Activated CD8-positive, alpha-beta memory T cell treated with anti-CD3 and anti-CD28 coated beads for 48 hours (primary cell): ENCODE measurements around the gene ADAMTS2.

Source experiments
- DNase-seq, 3 experiments: peaks; one replicate each; pipeline ENCODE4 v3.0.0-alpha.2; 2020; ENCODE audit warnings: low read depth in 2 of 3, low spot score in 2 of 3

Gene ADAMTS2

GRCh38 chr5:179268966-179269693 lies 76.1 kb downstream of the ADAMTS2 start:
- no peak for DNase-seq

- no peak for DNase-seq
Measured at GRCh38 chr5:179268399-179268952, 76.8 kb downstream of the ADAMTS2 start.

GRCh38 chr5:179267671-179268083 lies 77.6 kb downstream of the ADAMTS2 start:
- DNase-seq = no peak

GRCh38 chr5:179267071-179267670 lies 78.1 kb downstream of the ADAMTS2 start:
- no peak for DNase-seq

- DNase-seq = no peak
Measured at GRCh38 chr5:179266291-179267070, 78.8 kb downstream of the ADAMTS2 start.

GRCh38 chr5:179265514-179266290 lies 79.6 kb downstream of the ADAMTS2 start:
- no peak for DNase-seq

- DNase-seq = no peak
Measured at GRCh38 chr5:179264783-179265513, 80.3 kb downstream of the ADAMTS2 start.

- DNase-seq = no peak
Measured at GRCh38 chr5:179264053-179264782, 81.0 kb downstream of the ADAMTS2 start.

GRCh38 chr5:179263391-179264052 lies 81.7 kb downstream of the ADAMTS2 start:
- DNase-seq = no peak

- DNase-seq = no peak
Measured at GRCh38 chr5:179262126-179262920, 82.9 kb downstream of the ADAMTS2 start.

GRCh38 chr5:179261301-179262125 lies 83.7 kb downstream of the ADAMTS2 start:
- DNase-seq = no peak

GRCh38 chr5:179260324-179261070 lies 84.8 kb downstream of the ADAMTS2 start:
- no peak for DNase-seq

GRCh38 chr5:179259731-179260323 lies 85.4 kb downstream of the ADAMTS2 start:
- no peak for DNase-seq

GRCh38 chr5:179258922-179259730 lies 86.1 kb downstream of the ADAMTS2 start:
- no peak for DNase-seq
